Measurements from ENCODE around the gene GRK6. TPM values are rescaled to one million over a fixed set of nuclear protein-coding genes. Genes with fewer than 3 reads are reported as not detected.

Gene GRK6
- total and polyA plus RNA-seq, 9 of the 15 experiments (the other 6 are each of a cell fraction or from before 2014, with no cell fraction given), result 0.63 to 122 (median 44.5) TPM

GRCh38 chr5:177454397-177455035, 28.0 kb downstream of the GRK6 start (continued):
- TF ChIP-seq TSC22D4 (tag; IDR thresholded peaks at IDR 0.05) (no peak), E2F5 (CRISPR knock-in tag; IDR thresholded peaks at IDR 0.05) (no peak), ARNT (IDR thresholded peaks at IDR 0.05) (no peak), CHD2 (IDR thresholded peaks at IDR 0.05; ENCODE audit: low read depth, low read length) (no peak), FOXA1 (IDR thresholded peaks at IDR 0.05; ENCODE audit: borderline replicate concordance) (no peak), ZNF140 (CRISPR knock-in tag; IDR thresholded peaks at IDR 0.05) (no peak), ZNF398 (CRISPR knock-in tag; IDR thresholded peaks at IDR 0.05) (no peak), ATF7 (IDR thresholded peaks at IDR 0.05) (peak; percentile 99), CBFB (CRISPR knock-in tag; IDR thresholded peaks at IDR 0.05) (no peak), NR2F6 (CRISPR knock-in tag; IDR thresholded peaks at IDR 0.05) (no peak), HES1 (IDR thresholded peaks at IDR 0.05; ENCODE audit: low read depth) (no peak), ZNF586 (CRISPR knock-in tag; conservative IDR thresholded peaks at IDR 0.05) (no peak), FOXM1 (IDR thresholded peaks at IDR 0.05; ENCODE audit: low read depth) (no peak), FOXM1 (CRISPR knock-in tag; IDR thresholded peaks at IDR 0.05; ENCODE audit: low read depth) (no peak), TGIF2 (CRISPR knock-in tag; IDR thresholded peaks at IDR 0.05) (peak; percentile 67; the same call in 1 of the 2 replicates), RFX7 (CRISPR knock-in tag; IDR thresholded peaks at IDR 0.05) (no peak), TCF15 (CRISPR knock-in tag; IDR thresholded peaks at IDR 0.05) (no peak), HIVEP1 (CRISPR knock-in tag; IDR thresholded peaks at IDR 0.05) (peak; percentile 100), FOXO4 (CRISPR knock-in tag; IDR thresholded peaks at IDR 0.05) (no peak), ZC3H11A (IDR thresholded peaks at IDR 0.05; ENCODE audit: low read depth, low read length) (no peak), ATF3 (IDR thresholded peaks at IDR 0.05) (peak; percentile 99), ATF3 (CRISPR knock-in tag; conservative IDR thresholded peaks at IDR 0.05) (peak; percentile 93)

Data from K562 (cell line).